ENCODE results near the gene HACL1. TPM values are rescaled to one million over a fixed set of nuclear protein-coding genes. Genes with fewer than 3 reads are reported as not detected.

Gene HACL1
- polyA plus RNA-seq, 1 of the 3 experiments (the other 2 are of a cell fraction), result 15.1 TPM

DNA sequence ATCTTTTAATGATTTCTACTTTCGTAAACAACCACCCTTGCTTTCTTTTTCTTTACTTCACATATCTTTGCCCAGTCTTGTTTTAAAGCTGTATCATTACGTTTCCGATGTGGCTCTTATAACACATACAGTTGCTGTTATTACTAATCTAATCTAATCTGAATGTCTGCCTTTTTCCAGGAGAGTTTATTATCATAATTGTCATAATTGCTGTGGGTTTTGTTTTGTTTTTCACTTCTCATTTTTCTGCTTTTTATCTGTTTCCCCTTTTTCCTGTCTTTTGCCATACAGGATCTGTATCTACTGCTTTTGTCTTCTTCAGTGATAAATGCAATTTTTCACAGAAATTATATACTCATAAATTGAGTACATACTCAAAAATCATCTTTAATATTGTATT is 24.9 kb downstream of the HACL1 start:
- 90% methylated on average over 3 of the region's 3 CpGs for WGBS (ENCODE audit: low lambda C conversion rate)

More for the DNA sequence above, 24.9 kb downstream of the HACL1 start:
- Histone ChIP-seq H3K27me3 (ENCODE audit: insufficient read depth) (no peaks in the 10 kb centered on the region), H3F3A (replicated peaks; ENCODE audit: insufficient read depth) (peaks cover 18% of the 10 kb centered on the region), H2AFZ (ENCODE audit: low read depth) (no peak overlapping the region), H3K79me2 (ENCODE audit: insufficient read depth) (no peaks in the 10 kb centered on the region), H3K9ac (no peak overlapping the region), H3K4me3 (ENCODE audit: low read depth in 2 of 2, low read length in 1 of 2) (no peak overlapping the region), H3K4me2 (no peak overlapping the region), H3K9me3 (no peaks in the 10 kb centered on the region), H3K36me3 (replicated peaks in 1 of 2; ENCODE audit: control insufficient read depth in 1 of 2, insufficient read depth in 2 of 2, low read length in 1 of 2) (peaks cover 37 to 49% of the 10 kb centered on the region in 2 experiments), H3K9me2 (no peaks in the 10 kb centered on the region), H3K27ac (ENCODE audit: low read depth in 2 of 2, low read length in 1 of 2) (0 out of 4 replicates have a peak overlapping the region, but pooled peaks of 1 of the 2 experiments have one; percentile 5), H4K20me1 (ENCODE audit: insufficient read depth) (no peaks in the 10 kb centered on the region), H3K4me1 (ENCODE audit: control insufficient read depth in 1 of 2, insufficient read depth in 2 of 2, low read depth in 1 of 2, low read length in 1 of 2) (peaks cover 2 to 11% of the 10 kb centered on the region in 2 experiments; a peak in 3 of 4 replicates)
- DNase-seq, result no peak
- TF ChIP-seq ELF1 (IDR thresholded peaks at IDR 0.05), result no peak
- TF ChIP-seq EZH2phosphoT487 (IDR thresholded peaks at IDR 0.05; ENCODE audit: borderline replicate concordance, low read depth), result no peak
- TF ChIP-seq, protein P1, sequence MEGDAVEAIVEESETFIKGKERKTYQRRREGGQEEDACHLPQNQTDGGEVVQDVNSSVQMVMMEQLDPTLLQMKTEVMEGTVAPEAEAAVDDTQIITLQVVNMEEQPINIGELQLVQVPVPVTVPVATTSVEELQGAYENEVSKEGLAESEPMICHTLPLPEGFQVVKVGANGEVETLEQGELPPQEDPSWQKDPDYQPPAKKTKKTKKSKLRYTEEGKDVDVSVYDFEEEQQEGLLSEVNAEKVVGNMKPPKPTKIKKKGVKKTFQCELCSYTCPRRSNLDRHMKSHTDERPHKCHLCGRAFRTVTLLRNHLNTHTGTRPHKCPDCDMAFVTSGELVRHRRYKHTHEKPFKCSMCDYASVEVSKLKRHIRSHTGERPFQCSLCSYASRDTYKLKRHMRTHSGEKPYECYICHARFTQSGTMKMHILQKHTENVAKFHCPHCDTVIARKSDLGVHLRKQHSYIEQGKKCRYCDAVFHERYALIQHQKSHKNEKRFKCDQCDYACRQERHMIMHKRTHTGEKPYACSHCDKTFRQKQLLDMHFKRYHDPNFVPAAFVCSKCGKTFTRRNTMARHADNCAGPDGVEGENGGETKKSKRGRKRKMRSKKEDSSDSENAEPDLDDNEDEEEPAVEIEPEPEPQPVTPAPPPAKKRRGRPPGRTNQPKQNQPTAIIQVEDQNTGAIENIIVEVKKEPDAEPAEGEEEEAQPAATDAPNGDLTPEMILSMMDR (IDR thresholded peaks at IDR 0.05), result no peak
- no peak for TF ChIP-seq RCOR1 (IDR thresholded peaks at IDR 0.05; ENCODE audit: low read length)
- TF ChIP-seq FOXJ3 (CRISPR knock-in tag; IDR thresholded peaks at IDR 0.05), result no peak
- no peak for TF ChIP-seq ZBTB33 (IDR thresholded peaks at IDR 0.05; ENCODE audit: borderline replicate concordance, low read depth)
- TF ChIP-seq USF2 (IDR thresholded peaks at IDR 0.05; ENCODE audit: borderline replicate concordance, low read depth, low read length), result no peak
- TF ChIP-seq, protein P2, sequence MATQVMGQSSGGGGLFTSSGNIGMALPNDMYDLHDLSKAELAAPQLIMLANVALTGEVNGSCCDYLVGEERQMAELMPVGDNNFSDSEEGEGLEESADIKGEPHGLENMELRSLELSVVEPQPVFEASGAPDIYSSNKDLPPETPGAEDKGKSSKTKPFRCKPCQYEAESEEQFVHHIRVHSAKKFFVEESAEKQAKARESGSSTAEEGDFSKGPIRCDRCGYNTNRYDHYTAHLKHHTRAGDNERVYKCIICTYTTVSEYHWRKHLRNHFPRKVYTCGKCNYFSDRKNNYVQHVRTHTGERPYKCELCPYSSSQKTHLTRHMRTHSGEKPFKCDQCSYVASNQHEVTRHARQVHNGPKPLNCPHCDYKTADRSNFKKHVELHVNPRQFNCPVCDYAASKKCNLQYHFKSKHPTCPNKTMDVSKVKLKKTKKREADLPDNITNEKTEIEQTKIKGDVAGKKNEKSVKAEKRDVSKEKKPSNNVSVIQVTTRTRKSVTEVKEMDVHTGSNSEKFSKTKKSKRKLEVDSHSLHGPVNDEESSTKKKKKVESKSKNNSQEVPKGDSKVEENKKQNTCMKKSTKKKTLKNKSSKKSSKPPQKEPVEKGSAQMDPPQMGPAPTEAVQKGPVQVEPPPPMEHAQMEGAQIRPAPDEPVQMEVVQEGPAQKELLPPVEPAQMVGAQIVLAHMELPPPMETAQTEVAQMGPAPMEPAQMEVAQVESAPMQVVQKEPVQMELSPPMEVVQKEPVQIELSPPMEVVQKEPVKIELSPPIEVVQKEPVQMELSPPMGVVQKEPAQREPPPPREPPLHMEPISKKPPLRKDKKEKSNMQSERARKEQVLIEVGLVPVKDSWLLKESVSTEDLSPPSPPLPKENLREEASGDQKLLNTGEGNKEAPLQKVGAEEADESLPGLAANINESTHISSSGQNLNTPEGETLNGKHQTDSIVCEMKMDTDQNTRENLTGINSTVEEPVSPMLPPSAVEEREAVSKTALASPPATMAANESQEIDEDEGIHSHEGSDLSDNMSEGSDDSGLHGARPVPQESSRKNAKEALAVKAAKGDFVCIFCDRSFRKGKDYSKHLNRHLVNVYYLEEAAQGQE (IDR thresholded peaks at IDR 0.05; ENCODE audit: low read depth, low read length), result no peak
- TF ChIP-seq POLR2AphosphoS5 (IDR thresholded peaks at IDR 0.05; ENCODE audit: low read depth, low read length), result no peak
- no peak for TF ChIP-seq FOSL2 (IDR thresholded peaks at IDR 0.05; ENCODE audit: borderline replicate concordance, low read depth)
- no peak for TF ChIP-seq JUND (IDR thresholded peaks at IDR 0.05)
- TF ChIP-seq NFIC (IDR thresholded peaks at IDR 0.05; ENCODE audit: borderline replicate concordance), result no peak
- CTCF ChIA-PET, result no interaction called here
- POLR2A ChIA-PET, result no interaction called here
